CD4-positive, alpha-beta T cell (primary cell): ENCODE measurements around the gene ROBO2. TPM values are rescaled to one million over a fixed set of nuclear protein-coding genes. Genes with fewer than 3 reads are reported as not detected.

Experiments
- ATAC-seq: fragments of 200-7000 bp; cut with Tn5 transposase; one replicate; pipeline ENCODE4 v1.10.0; 2022; ENCODE audit warnings: mild to moderate bottlenecking; ENCODE audit not compliant: poor library complexity
- CTCF ChIA-PET: fragments of 350-600 bp; sonication (Branson Sonifier 250); formaldehyde crosslinking; loops from one replicate; lab custom pipeline; 2021; ENCODE audit warnings: antibody characterized with exemption, inconsistent platforms; lab: Charles Lee
- POLR2A ChIA-PET: fragments of 350-600 bp; sonication (Branson Sonifier 250); formaldehyde crosslinking; loops from one replicate; lab custom pipeline; 2021; ENCODE audit warnings: antibody characterized with exemption, inconsistent platforms; lab: Charles Lee
- DNase-seq, 14 experiments: peaks; one replicate each; pipeline ENCODE4 v3.0.0-alpha.2; 2013 to 2020; ENCODE audit warnings: mixed read lengths in 2 of 14
- H3K27ac ChIP-seq, 2 donors: one replicate each; pipeline versions ENCODE4 v1.5.1 to v1.7.0; 2013; ENCODE audit warnings: low read length in 2 of 2, low read depth in 1 of 2, mild to moderate bottlenecking in 1 of 2
- H3K27me3 ChIP-seq, 2 experiments: 1 replicate in 1 of 2; 2 replicates in 1 of 2; pipeline versions ENCODE4 v1.6.1 to v1.7.0; 2013; ENCODE audit warnings: low read length in 2 of 2, control low read depth in 1 of 2, mild to moderate bottlenecking in 1 of 2, moderate library complexity in 1 of 2; ENCODE audit not compliant: insufficient read depth in 2 of 2, control insufficient read depth in 1 of 2
- H3K36me3 ChIP-seq: one replicate; pipeline ENCODE4 v1.6.1; 2013; ENCODE audit warnings: low read length, control low read depth; ENCODE audit not compliant: insufficient read depth
- H3K4me1 ChIP-seq: one replicate; pipeline ENCODE4 v1.6.1; 2013; ENCODE audit warnings: low read length, control low read depth; ENCODE audit not compliant: insufficient read depth
- H3K4me3 ChIP-seq: one replicate; pipeline ENCODE4 v1.5.1; 2013; ENCODE audit warnings: mild to moderate bottlenecking, low read length, moderate library complexity
- H3K9me3 ChIP-seq, 2 experiments: 1 replicate in 1 of 2; 2 replicates in 1 of 2; pipeline versions ENCODE4 v1.6.1 to v1.7.0; 2013; ENCODE audit warnings: low read length in 2 of 2, mild to moderate bottlenecking in 2 of 2, control low read depth in 1 of 2, moderate library complexity in 1 of 2; ENCODE audit not compliant: control insufficient read depth in 1 of 2, insufficient read depth in 1 of 2
- H3K27ac Mint-ChIP-seq: one replicate; pipeline ENCODE4 v1.8.0; 2020; ENCODE audit warnings: mixed read lengths
- H3K27me3 Mint-ChIP-seq: one replicate; pipeline ENCODE4 v1.8.0; 2021; ENCODE audit warnings: mixed read lengths
- H3K36me3 Mint-ChIP-seq: one replicate; pipeline ENCODE4 v1.8.0; 2021; ENCODE audit warnings: low read depth, mixed read lengths
- H3K4me1 Mint-ChIP-seq: one replicate; pipeline ENCODE4 v1.8.0; 2021; ENCODE audit warnings: low read depth, mixed read lengths
- H3K4me3 Mint-ChIP-seq: one replicate; pipeline ENCODE4 v1.8.0; 2020; ENCODE audit warnings: mild to moderate bottlenecking, mixed read lengths
- H3K9me3 Mint-ChIP-seq: one replicate; pipeline ENCODE4 v1.8.0; 2020; ENCODE audit warnings: mixed read lengths
- intact Hi-C, 2 experiments: fragments of 100-400 bp; cut with DNase I in 1 of 2; cut with micrococcal nuclease in 1 of 2; formaldehyde crosslinking; loops; one replicate each; pipeline versions ENCODE4 v1.15.1 to v1.9.0; 2023 to 2025; cut with DNase I, micrococcal nuclease
- total RNA-seq, 174 experiments: library from RNA in 2 of 174; stranded (reverse) in 2 of 174; gene quantifications; one replicate each; pipeline ENCODE4 v1.2.3 and lab custom pipeline; 2021 to 2026
- TF ChIP-seq, protein P1 (sequence below): fragments of 200-600 bp; IDR thresholded peaks from one replicate; pipeline ENCODE4 v1.8.0; 2022; ENCODE audit warnings: antibody characterized with exemption, mild to moderate bottlenecking

Gene ROBO2
- total RNA-seq, 2 experiments from 2014 or later, result not detected

DNA sequence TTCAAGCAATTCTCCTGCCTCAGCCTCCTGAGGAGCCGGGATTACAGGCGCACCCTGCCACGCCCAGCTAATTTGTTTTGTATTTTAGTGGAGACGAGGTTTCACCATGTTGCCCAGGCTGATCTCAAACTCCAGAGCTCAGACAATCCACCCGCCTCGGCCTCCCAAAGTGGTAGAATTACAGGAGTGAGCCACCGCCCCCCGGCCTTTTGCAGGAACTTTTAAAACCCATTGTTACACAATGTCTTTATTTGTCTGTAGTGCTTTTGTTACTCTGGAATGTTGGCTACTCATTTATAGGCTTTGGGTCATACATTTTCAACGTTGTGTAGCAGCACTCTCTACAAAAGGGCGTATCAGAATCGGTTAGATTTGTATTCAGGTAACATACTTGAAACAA lies 499.1 kb downstream of the ROBO2 start:
- no peak for DNase-seq
- Mint-ChIP-seq H3K4me1 (no peaks in the 10 kb centered on the region), H3K9me3 (peaks cover 16% of the 10 kb centered on the region), H3K4me3 (no peak overlapping the region), H3K27ac (no peak overlapping the region), H3K36me3 (no peaks in the 10 kb centered on the region), H3K27me3 (no peaks in the 10 kb centered on the region)
- H3K4me1 ChIP-seq, result no peaks in the 10 kb centered on the region
- CTCF ChIA-PET, result no interaction called here
- H3K36me3 ChIP-seq, result no peaks in the 10 kb centered on the region
- H3K4me3 ChIP-seq, result no peak overlapping the region
- H3K9me3 ChIP-seq, result peaks cover 0 to 9% of the 10 kb centered on the region in 2 experiments
- H3K27me3 ChIP-seq, result no peaks in the 10 kb centered on the region
- POLR2A ChIA-PET, result no interaction called here
- TF ChIP-seq, protein P1, sequence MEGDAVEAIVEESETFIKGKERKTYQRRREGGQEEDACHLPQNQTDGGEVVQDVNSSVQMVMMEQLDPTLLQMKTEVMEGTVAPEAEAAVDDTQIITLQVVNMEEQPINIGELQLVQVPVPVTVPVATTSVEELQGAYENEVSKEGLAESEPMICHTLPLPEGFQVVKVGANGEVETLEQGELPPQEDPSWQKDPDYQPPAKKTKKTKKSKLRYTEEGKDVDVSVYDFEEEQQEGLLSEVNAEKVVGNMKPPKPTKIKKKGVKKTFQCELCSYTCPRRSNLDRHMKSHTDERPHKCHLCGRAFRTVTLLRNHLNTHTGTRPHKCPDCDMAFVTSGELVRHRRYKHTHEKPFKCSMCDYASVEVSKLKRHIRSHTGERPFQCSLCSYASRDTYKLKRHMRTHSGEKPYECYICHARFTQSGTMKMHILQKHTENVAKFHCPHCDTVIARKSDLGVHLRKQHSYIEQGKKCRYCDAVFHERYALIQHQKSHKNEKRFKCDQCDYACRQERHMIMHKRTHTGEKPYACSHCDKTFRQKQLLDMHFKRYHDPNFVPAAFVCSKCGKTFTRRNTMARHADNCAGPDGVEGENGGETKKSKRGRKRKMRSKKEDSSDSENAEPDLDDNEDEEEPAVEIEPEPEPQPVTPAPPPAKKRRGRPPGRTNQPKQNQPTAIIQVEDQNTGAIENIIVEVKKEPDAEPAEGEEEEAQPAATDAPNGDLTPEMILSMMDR, result no peak
- intact Hi-C loops, result no loop called here
- H3K27ac ChIP-seq, result no peak overlapping the region
- ATAC-seq, result no peak

DNA sequence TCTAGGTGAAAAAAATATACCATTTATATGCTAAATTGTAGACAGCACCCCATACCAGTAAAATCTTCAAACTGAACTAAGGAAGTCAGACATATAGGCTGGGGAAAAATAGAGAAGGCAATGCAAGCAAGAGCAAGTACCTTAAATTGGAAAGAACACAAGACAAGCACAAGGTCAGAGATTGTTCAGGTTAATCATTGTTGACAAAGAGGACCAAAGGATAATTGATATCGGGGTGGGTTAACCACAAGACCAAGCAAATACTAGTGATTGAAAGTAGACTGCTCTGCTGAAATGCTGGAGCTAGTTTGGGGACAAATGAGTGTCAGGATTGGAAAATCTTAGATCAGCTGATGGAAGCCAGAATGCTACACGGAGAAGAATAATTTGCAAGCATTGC lies 499.8 kb downstream of the ROBO2 start:
- CTCF ChIA-PET, result no interaction called here
- no peak overlapping the region for H3K27ac Mint-ChIP-seq
- no peak for ATAC-seq
- H3K4me1 ChIP-seq, result no peaks in the 10 kb centered on the region
- DNase-seq, result no peak
- H3K9me3 Mint-ChIP-seq, result peaks cover 18% of the 10 kb centered on the region
- H3K4me3 Mint-ChIP-seq, result no peak overlapping the region
- H3K36me3 ChIP-seq, result no peaks in the 10 kb centered on the region
- H3K4me1 Mint-ChIP-seq, result no peaks in the 10 kb centered on the region
- no peaks in the 10 kb centered on the region for H3K27me3 Mint-ChIP-seq
- H3K36me3 Mint-ChIP-seq, result no peaks in the 10 kb centered on the region
- H3K9me3 ChIP-seq, result peaks cover 0 to 9% of the 10 kb centered on the region in 2 experiments
- H3K27me3 ChIP-seq, result no peaks in the 10 kb centered on the region
- no peak overlapping the region for H3K27ac ChIP-seq
- intact Hi-C loops, result no loop called here
- H3K4me3 ChIP-seq, result no peak overlapping the region
- TF ChIP-seq, protein P1, result no peak
- POLR2A ChIA-PET, result no interaction called here

GRCh38 chr3:77541203-77541922 lies 501.5 kb downstream of the ROBO2 start:
- TF ChIP-seq, protein P1, result no peak
- no peaks in the 10 kb centered on the region for H3K4me1 ChIP-seq
- ChIA-PET POLR2A (interaction anchor here (0.6 kb wide), 1 partner anchor 10 kb away, joined by 4 read pairs; no protein-coding TSS in a partner anchor), CTCF (no interaction called here)
- peaks cover 0 to 9% of the 10 kb centered on the region in 2 experiments for H3K9me3 ChIP-seq
- H3K27ac ChIP-seq, result no peak overlapping the region
- no peaks in the 10 kb centered on the region for H3K27me3 ChIP-seq
- H3K4me3 ChIP-seq, result no peak overlapping the region
- intact Hi-C loops, result no loop called here
- Mint-ChIP-seq H3K27ac (no peak overlapping the region), H3K9me3 (peaks cover 20% of the 10 kb centered on the region), H3K27me3 (no peaks in the 10 kb centered on the region), H3K4me1 (no peaks in the 10 kb centered on the region), H3K36me3 (no peaks in the 10 kb centered on the region), H3K4me3 (no peak overlapping the region)
- DNase-seq (no peak), ATAC-seq (no peak)
- no peaks in the 10 kb centered on the region for H3K36me3 ChIP-seq
